ENCODE data around the gene EEPD1. TPM values are rescaled to one million over a fixed set of nuclear protein-coding genes. Genes with fewer than 3 reads are reported as not detected.

Gene EEPD1
- polyA plus RNA-seq, 1 of the 3 experiments (the other 2 are of a cell fraction) = 5.0 TPM

DNA sequence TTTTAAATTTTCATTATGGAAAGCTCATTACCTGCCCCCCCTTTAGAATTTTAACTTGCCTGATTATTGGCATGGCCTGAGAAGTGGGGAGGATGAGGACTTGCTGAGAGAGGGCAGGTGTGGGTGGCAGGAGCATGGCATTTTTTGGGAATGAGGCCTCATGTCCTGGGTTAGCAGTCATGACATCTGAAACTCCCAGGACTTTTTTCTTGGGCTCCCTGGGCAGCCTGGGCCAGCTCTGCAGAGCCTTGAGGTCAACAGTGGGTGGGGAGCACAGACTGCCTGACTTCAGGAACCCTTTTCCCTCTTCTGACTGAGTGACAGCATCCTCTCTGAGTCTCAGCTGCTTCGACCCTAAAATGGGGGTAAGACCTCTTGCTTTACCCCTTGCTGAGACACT lies 46.3 kb downstream of the EEPD1 start:
- H3K36me3 ChIP-seq (replicated peaks in 1 of 2; ENCODE audit: control insufficient read depth in 1 of 2, insufficient read depth in 2 of 2, low read length in 1 of 2) = no peaks in the 10 kb centered on the region
- no peaks in the 10 kb centered on the region for H3K9me3 ChIP-seq
- no peaks in the 10 kb centered on the region for H3K79me2 ChIP-seq (ENCODE audit: insufficient read depth)
- H3F3A ChIP-seq (replicated peaks; ENCODE audit: insufficient read depth) = no peaks in the 10 kb centered on the region
- H3K9ac ChIP-seq = no peak overlapping the region
- no peaks in the 10 kb centered on the region for H3K27me3 ChIP-seq (ENCODE audit: insufficient read depth)
- no peak overlapping the region for H3K4me3 ChIP-seq (ENCODE audit: low read depth in 2 of 2, low read length in 1 of 2)
- TF ChIP-seq NFIC (IDR thresholded peaks at IDR 0.05; ENCODE audit: borderline replicate concordance) = no peak
- no peak for TF ChIP-seq EP300 (IDR thresholded peaks at IDR 0.05; ENCODE audit: borderline replicate concordance in 1 of 2, low read depth in 1 of 2, low read length in 1 of 2)
- no peak for TF ChIP-seq FOXJ3 (CRISPR knock-in tag; IDR thresholded peaks at IDR 0.05)
- TF ChIP-seq, protein P1, sequence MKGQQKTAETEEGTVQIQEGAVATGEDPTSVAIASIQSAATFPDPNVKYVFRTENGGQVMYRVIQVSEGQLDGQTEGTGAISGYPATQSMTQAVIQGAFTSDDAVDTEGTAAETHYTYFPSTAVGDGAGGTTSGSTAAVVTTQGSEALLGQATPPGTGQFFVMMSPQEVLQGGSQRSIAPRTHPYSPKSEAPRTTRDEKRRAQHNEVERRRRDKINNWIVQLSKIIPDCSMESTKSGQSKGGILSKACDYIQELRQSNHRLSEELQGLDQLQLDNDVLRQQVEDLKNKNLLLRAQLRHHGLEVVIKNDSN (IDR thresholded peaks at IDR 0.05; ENCODE audit: borderline replicate concordance, low read depth) = no peak
- no peak for TF ChIP-seq JUND (IDR thresholded peaks at IDR 0.05)
- TF ChIP-seq, protein P2, sequence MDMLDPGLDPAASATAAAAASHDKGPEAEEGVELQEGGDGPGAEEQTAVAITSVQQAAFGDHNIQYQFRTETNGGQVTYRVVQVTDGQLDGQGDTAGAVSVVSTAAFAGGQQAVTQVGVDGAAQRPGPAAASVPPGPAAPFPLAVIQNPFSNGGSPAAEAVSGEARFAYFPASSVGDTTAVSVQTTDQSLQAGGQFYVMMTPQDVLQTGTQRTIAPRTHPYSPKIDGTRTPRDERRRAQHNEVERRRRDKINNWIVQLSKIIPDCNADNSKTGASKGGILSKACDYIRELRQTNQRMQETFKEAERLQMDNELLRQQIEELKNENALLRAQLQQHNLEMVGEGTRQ (IDR thresholded peaks at IDR 0.05; ENCODE audit: borderline replicate concordance, low read depth, low read length) = no peak
- no peak for TF ChIP-seq POLR2AphosphoS5 (IDR thresholded peaks at IDR 0.05; ENCODE audit: low read depth, low read length)
- no peak for TF ChIP-seq GATA2 (CRISPR knock-in tag; IDR thresholded peaks at IDR 0.05)
- no peak for TF ChIP-seq MEF2A (IDR thresholded peaks at IDR 0.05; ENCODE audit: borderline replicate concordance, low read depth)
- no peak for TF ChIP-seq RCOR1 (IDR thresholded peaks at IDR 0.05; ENCODE audit: low read length)
- no peak for TF ChIP-seq FOSL2 (IDR thresholded peaks at IDR 0.05; ENCODE audit: borderline replicate concordance, low read depth)
- TF ChIP-seq, protein P3, sequence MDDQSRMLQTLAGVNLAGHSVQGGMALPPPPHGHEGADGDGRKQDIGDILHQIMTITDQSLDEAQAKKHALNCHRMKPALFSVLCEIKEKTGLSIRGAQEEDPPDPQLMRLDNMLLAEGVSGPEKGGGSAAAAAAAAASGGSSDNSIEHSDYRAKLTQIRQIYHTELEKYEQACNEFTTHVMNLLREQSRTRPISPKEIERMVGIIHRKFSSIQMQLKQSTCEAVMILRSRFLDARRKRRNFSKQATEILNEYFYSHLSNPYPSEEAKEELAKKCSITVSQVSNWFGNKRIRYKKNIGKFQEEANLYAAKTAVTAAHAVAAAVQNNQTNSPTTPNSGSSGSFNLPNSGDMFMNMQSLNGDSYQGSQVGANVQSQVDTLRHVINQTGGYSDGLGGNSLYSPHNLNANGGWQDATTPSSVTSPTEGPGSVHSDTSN (IDR thresholded peaks at IDR 0.05) = no peak
- TF ChIP-seq, protein P4, sequence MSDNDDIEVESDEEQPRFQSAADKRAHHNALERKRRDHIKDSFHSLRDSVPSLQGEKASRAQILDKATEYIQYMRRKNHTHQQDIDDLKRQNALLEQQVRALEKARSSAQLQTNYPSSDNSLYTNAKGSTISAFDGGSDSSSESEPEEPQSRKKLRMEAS (IDR thresholded peaks at IDR 0.05; ENCODE audit: low read depth) = no peak
- no peak for TF ChIP-seq CHD2 (IDR thresholded peaks at IDR 0.05; ENCODE audit: low read length, partially characterized antibody)
- TF ChIP-seq ELF1 (IDR thresholded peaks at IDR 0.05) = no peak
- TF ChIP-seq TAF1 (IDR thresholded peaks at IDR 0.05; ENCODE audit: borderline replicate concordance, low read depth, low read length) = no peak
- no peak overlapping the region for H2AFZ ChIP-seq (ENCODE audit: low read depth)
- POLR2A ChIA-PET = interaction anchor here (0.6 kb wide), 1 partner anchor 16 kb away, joined by 3 read pairs; no protein-coding TSS in a partner anchor
- H3K4me2 ChIP-seq = no peak overlapping the region
- H4K20me1 ChIP-seq (ENCODE audit: insufficient read depth) = no peaks in the 10 kb centered on the region
- peaks cover 0 to 24% of the 10 kb centered on the region in 2 experiments; a peak in 3 of 4 replicates for H3K4me1 ChIP-seq (ENCODE audit: control insufficient read depth in 1 of 2, insufficient read depth in 2 of 2, low read depth in 1 of 2, low read length in 1 of 2)
- no peak for DNase-seq
- CTCF ChIA-PET = interaction anchor here (1.5 to 2.7 kb wide), 3 partner anchors 8 to 92 kb away, joined by 3 to 10 read pairs (median 4); no protein-coding TSS in a partner anchor
- no peak overlapping the region for H3K27ac ChIP-seq (ENCODE audit: low read depth in 2 of 2, low read length in 1 of 2)
- H3K9me2 ChIP-seq = no peaks in the 10 kb centered on the region
- WGBS (ENCODE audit: low lambda C conversion rate) = 75% methylated on average over 1 of the region's 1 CpG

Data from SK-N-SH (cell line).